ENCODE measurements around the gene NCF2.

DNA sequence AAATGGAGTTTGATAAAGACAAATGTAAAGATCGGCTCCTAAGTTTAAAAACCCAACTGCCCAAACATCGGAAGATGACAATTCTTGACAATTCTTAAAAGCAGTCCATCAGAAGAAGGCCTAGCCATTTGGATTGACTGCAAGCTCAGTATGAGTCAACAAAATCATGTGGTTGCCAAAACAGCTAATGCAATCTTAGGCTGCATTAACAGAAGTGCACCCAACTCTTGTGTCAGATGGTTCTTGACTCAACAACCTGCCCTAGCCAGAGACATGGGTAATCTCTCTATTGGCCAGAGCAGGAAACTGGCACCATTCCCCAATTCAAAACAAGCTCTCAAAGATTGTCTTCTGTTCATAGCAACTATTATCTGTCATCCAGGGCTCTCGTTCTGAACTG, 9.9 kb upstream of the NCF2 start:
- no peak for TF ChIP-seq CTCF (IDR thresholded peaks at IDR 0.05)
- TF ChIP-seq POLR2AphosphoS5 (IDR thresholded peaks at IDR 0.05) = peak in 1 of 3 donors; percentile 72
- TF ChIP-seq POLR2A (IDR thresholded peaks at IDR 0.05) = no peak
- no peak for TF ChIP-seq EP300 (IDR thresholded peaks at IDR 0.05)
